Measurements from ENCODE around the gene ADAM17. TPM values are rescaled to one million over a fixed set of nuclear protein-coding genes. Genes with fewer than 3 reads are reported as not detected.

The ADAM17 gene
- total and polyA plus RNA-seq, 10 of the 15 experiments (the other 5 are each of a cell fraction or from before 2014, with no cell fraction given): 2.3 to 18.5 (median 13.4) TPM

DNA sequence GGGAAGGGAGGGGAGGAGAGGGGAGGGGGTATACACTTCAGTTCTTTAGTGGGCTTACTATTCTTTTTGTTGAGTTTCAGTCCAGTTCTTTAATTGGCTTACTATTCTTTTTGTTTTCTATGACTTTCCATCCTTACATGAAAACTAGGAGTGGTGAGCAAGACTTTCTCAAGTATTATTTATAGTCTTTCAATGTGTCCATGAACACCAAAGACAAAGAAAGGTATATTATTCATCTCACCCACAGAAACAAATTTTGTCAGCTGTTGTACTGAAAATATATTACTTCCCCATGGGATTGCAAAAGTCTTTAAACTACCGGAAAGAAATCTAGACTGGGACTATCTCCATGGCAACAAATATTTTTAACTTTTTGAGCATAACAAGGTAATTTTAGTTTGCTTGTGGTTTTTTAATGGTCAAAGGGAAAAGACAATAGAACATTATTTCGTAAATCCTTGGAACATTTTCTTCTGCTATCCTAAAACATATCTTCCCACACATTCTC is 17.6 kb downstream of the ADAM17 start (continued):
- TF ChIP-seq, protein P1, sequence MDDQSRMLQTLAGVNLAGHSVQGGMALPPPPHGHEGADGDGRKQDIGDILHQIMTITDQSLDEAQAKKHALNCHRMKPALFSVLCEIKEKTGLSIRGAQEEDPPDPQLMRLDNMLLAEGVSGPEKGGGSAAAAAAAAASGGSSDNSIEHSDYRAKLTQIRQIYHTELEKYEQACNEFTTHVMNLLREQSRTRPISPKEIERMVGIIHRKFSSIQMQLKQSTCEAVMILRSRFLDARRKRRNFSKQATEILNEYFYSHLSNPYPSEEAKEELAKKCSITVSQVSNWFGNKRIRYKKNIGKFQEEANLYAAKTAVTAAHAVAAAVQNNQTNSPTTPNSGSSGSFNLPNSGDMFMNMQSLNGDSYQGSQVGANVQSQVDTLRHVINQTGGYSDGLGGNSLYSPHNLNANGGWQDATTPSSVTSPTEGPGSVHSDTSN (IDR thresholded peaks at IDR 0.05; ENCODE audit: insufficient replicate concordance, low read depth, low read length): no peak
- TF ChIP-seq NRF1 (conservative IDR thresholded peaks at IDR 0.05; ENCODE audit: low read depth, low read length): no peak
- TF ChIP-seq JUND (IDR thresholded peaks at IDR 0.05; ENCODE audit: low read depth, low read length): no peak
- TF ChIP-seq MTA2 (IDR thresholded peaks at IDR 0.05; ENCODE audit: low read depth): peak; percentile 40
- TF ChIP-seq, protein P2, sequence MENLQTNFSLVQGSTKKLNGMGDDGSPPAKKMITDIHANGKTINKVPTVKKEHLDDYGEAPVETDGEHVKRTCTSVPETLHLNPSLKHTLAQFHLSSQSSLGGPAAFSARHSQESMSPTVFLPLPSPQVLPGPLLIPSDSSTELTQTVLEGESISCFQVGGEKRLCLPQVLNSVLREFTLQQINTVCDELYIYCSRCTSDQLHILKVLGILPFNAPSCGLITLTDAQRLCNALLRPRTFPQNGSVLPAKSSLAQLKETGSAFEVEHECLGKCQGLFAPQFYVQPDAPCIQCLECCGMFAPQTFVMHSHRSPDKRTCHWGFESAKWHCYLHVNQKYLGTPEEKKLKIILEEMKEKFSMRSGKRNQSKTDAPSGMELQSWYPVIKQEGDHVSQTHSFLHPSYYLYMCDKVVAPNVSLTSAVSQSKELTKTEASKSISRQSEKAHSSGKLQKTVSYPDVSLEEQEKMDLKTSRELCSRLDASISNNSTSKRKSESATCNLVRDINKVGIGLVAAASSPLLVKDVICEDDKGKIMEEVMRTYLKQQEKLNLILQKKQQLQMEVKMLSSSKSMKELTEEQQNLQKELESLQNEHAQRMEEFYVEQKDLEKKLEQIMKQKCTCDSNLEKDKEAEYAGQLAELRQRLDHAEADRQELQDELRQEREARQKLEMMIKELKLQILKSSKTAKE (IDR thresholded peaks at IDR 0.05; ENCODE audit: low read depth, poor library complexity, severe bottlenecking): peak; percentile 60
- 0 out of 2 replicates have a peak, but pooled peaks have one; percentile 18 for TF ChIP-seq FOXM1 (IDR thresholded peaks at IDR 0.05; ENCODE audit: low read depth, low read length)
- no peak for TF ChIP-seq PAX5 (IDR thresholded peaks at IDR 0.05; ENCODE audit: borderline replicate concordance, low read depth, low read length)
- TF ChIP-seq, protein P3, sequence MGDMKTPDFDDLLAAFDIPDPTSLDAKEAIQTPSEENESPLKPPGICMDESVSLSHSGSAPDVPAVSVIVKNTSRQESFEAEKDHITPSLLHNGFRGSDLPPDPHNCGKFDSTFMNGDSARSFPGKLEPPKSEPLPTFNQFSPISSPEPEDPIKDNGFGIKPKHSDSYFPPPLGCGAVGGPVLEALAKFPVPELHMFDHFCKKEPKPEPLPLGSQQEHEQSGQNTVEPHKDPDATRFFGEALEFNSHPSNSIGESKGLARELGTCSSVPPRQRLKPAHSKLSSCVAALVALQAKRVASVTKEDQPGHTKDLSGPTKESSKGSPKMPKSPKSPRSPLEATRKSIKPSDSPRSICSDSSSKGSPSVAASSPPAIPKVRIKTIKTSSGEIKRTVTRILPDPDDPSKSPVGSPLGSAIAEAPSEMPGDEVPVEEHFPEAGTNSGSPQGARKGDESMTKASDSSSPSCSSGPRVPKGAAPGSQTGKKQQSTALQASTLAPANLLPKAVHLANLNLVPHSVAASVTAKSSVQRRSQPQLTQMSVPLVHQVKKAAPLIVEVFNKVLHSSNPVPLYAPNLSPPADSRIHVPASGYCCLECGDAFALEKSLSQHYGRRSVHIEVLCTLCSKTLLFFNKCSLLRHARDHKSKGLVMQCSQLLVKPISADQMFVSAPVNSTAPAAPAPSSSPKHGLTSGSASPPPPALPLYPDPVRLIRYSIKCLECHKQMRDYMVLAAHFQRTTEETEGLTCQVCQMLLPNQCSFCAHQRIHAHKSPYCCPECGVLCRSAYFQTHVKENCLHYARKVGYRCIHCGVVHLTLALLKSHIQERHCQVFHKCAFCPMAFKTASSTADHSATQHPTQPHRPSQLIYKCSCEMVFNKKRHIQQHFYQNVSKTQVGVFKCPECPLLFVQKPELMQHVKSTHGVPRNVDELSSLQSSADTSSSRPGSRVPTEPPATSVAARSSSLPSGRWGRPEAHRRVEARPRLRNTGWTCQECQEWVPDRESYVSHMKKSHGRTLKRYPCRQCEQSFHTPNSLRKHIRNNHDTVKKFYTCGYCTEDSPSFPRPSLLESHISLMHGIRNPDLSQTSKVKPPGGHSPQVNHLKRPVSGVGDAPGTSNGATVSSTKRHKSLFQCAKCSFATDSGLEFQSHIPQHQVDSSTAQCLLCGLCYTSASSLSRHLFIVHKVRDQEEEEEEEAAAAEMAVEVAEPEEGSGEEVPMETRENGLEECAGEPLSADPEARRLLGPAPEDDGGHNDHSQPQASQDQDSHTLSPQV (IDR thresholded peaks at IDR 0.05): 0 out of 2 replicates have a peak, but pooled peaks have one; percentile 15
- peak; percentile 67; the same call in 1 of the 2 replicates for TF ChIP-seq MEF2A (IDR thresholded peaks at IDR 0.05; ENCODE audit: insufficient read depth, low read depth, low read length)
- TF ChIP-seq, protein P4, sequence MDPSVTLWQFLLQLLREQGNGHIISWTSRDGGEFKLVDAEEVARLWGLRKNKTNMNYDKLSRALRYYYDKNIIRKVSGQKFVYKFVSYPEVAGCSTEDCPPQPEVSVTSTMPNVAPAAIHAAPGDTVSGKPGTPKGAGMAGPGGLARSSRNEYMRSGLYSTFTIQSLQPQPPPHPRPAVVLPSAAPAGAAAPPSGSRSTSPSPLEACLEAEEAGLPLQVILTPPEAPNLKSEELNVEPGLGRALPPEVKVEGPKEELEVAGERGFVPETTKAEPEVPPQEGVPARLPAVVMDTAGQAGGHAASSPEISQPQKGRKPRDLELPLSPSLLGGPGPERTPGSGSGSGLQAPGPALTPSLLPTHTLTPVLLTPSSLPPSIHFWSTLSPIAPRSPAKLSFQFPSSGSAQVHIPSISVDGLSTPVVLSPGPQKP (IDR thresholded peaks at IDR 0.05; ENCODE audit: low read depth, low read length): no peak
- TF ChIP-seq, protein P5, sequence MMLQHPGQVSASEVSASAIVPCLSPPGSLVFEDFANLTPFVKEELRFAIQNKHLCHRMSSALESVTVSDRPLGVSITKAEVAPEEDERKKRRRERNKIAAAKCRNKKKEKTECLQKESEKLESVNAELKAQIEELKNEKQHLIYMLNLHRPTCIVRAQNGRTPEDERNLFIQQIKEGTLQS (IDR thresholded peaks at IDR 0.05; ENCODE audit: borderline replicate concordance, extremely low read depth, low read depth, low read length): no peak

All from GM12878 (cell line).